Measurements from ENCODE around the gene SEMA3A.

GRCh38 chr7:84138411-84138810 is 56.2 kb downstream of the SEMA3A start:
- TF ChIP-seq CSDC2 (CRISPR knock-in tag; IDR thresholded peaks at IDR 0.05), result no peak
- no peak for TF ChIP-seq ISL1 (CRISPR knock-in tag; IDR thresholded peaks at IDR 0.05)
- TF ChIP-seq GLIS3 (CRISPR knock-in tag; IDR thresholded peaks at IDR 0.05), result no peak
- TF ChIP-seq PATZ1 (CRISPR knock-in tag; IDR thresholded peaks at IDR 0.05; ENCODE audit: borderline replicate concordance), result no peak
- no peak for TF ChIP-seq ZFP30 (CRISPR knock-in tag; IDR thresholded peaks at IDR 0.05)
- TF ChIP-seq PPARA (CRISPR knock-in tag; IDR thresholded peaks at IDR 0.05; ENCODE audit: borderline replicate concordance), result no peak
- TF ChIP-seq TSHZ2 (CRISPR knock-in tag; IDR thresholded peaks at IDR 0.05), result no peak
- TF ChIP-seq SNAI2 (CRISPR knock-in tag; IDR thresholded peaks at IDR 0.05), result no peak
- no peak for TF ChIP-seq ARNTL (CRISPR knock-in tag; IDR thresholded peaks at IDR 0.05; ENCODE audit: borderline replicate concordance, low read depth)
- TF ChIP-seq RARB (CRISPR knock-in tag; IDR thresholded peaks at IDR 0.05), result no peak
- TF ChIP-seq ESRRG (CRISPR knock-in tag; IDR thresholded peaks at IDR 0.05), result no peak
- TF ChIP-seq CSRNP3 (CRISPR knock-in tag; IDR thresholded peaks at IDR 0.05), result no peak
